Urinary bladder (tissue), 4 donors: ENCODE results near the gene BZW2. TPM values are rescaled to one million over a fixed set of nuclear protein-coding genes. Genes with fewer than 3 reads are reported as not detected.

Experiments used
- DNase-seq: peaks from one replicate; pipeline ENCODE4 v3.0.0-alpha.2; 2015; ENCODE audit errors: extremely low spot score
- H3K27ac ChIP-seq: one replicate; pipeline ENCODE4 v1.5.1; 2013; ENCODE audit warnings: low read depth, mild to moderate bottlenecking, moderate library complexity
- H3K36me3 ChIP-seq: one replicate; pipeline ENCODE4 v1.6.1; 2013; ENCODE audit warnings: mild to moderate bottlenecking, moderate library complexity; ENCODE audit not compliant: insufficient read depth
- H3K4me1 ChIP-seq: one replicate; pipeline ENCODE4 v1.6.1; 2013; ENCODE audit warnings: mild to moderate bottlenecking, moderate library complexity; ENCODE audit not compliant: insufficient read depth
- H3K4me3 ChIP-seq: one replicate; pipeline ENCODE4 v1.5.1; 2013; ENCODE audit warnings: low read depth, low read length
- WGBS: extraction: QIAGEN DNeasy Blood & Tissue Kit; methylation state at CpG from one replicate; pipeline ENCODE4 v1.1.7; 2013; 5-methylcytosine and 5-hydroxymethylcytosine counted together
- polyA plus RNA-seq: library from polyadenylated mRNA; stranded (reverse); fragments of 200-250 nt; gene quantifications from one replicate; pipeline ENCODE4 v1.2.3, GENCODE V29; 2013
- total RNA-seq: library from RNA; depleted of rRNA; stranded (reverse); fragments of >200 nt; gene quantifications from one replicate; pipeline ENCODE4 v1.2.3, GENCODE V29; 2014
- donor health status: healthy with polysubstance abuse.
- donor health status: healthy.

BZW2 gene
- total and polyA plus RNA-seq, 2 donors: 68.9 to 70.1 TPM

- 90% methylated on average over 8 of the region's 8 CpGs for WGBS
Measured at GRCh38 chr7:16697507-16698199, 51.7 kb downstream of the BZW2 start.

GRCh38 chr7:16698200-16698905 lies 52.4 kb downstream of the BZW2 start:
- H3K4me1 ChIP-seq: no peaks in the 10 kb centered on the region
- H3K4me3 ChIP-seq: no peak overlapping the region
- peaks cover 7% of the 10 kb centered on the region for H3K36me3 ChIP-seq
- no peak overlapping the region for H3K27ac ChIP-seq
- DNase-seq: no peak
- 66% methylated on average over 3 of the region's 3 CpGs for WGBS

More at GRCh38 chr7:16697507-16698199, 51.7 kb downstream of the BZW2 start:
- DNase-seq: no peak
- peaks cover 7% of the 10 kb centered on the region for H3K36me3 ChIP-seq
- no peaks in the 10 kb centered on the region for H3K4me1 ChIP-seq
- no peak overlapping the region for H3K27ac ChIP-seq
- no peak overlapping the region for H3K4me3 ChIP-seq

GRCh38 chr7:16702441-16702840 lies 56.5 kb downstream of the BZW2 start:
- DNase-seq: no peak
- Histone ChIP-seq H3K27ac (no peak overlapping the region), H3K36me3 (peaks cover 4% of the 10 kb centered on the region), H3K4me1 (no peaks in the 10 kb centered on the region), H3K4me3 (no peak overlapping the region)

- 88% methylated on average over 4 of the region's 4 CpGs for WGBS
- H3K27ac ChIP-seq: no peak overlapping the region
- peaks cover 3% of the 10 kb centered on the region for H3K36me3 ChIP-seq
- no peaks in the 10 kb centered on the region for H3K4me1 ChIP-seq
- H3K4me3 ChIP-seq: no peak overlapping the region
- no peak for DNase-seq
Measured at GRCh38 chr7:16708511-16708910, 62.5 kb downstream of the BZW2 start.

DNA sequence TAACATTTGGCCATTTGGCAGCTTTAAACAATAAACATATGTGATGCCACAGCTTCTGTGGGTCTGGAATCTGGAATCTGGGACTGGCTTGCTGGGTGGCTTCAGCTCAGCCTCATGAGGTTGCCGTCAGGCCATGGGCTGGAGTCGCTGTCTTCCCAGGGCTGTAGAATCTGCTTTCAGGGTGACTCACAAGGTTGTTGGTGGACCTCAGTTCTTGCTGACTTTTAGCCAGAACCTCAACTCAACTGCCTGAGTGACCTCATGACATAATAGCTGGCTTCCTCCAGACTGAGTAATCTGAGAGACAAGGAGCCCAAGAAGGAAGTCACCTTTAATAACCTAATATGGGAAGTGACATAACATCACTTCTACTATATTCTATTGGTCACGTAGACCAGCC lies 63.0 kb downstream of the BZW2 start:
- Histone ChIP-seq H3K4me3 (no peak overlapping the region), H3K36me3 (peaks cover 3% of the 10 kb centered on the region), H3K27ac (no peak overlapping the region), H3K4me1 (no peaks in the 10 kb centered on the region)
- DNase-seq: no peak
- 85% methylated on average over 3 of the region's 3 CpGs for WGBS

GRCh38 chr7:16710651-16711050 lies 64.7 kb downstream of the BZW2 start:
- no peak overlapping the region for H3K27ac ChIP-seq
- no peaks in the 10 kb centered on the region for H3K4me1 ChIP-seq
- H3K36me3 ChIP-seq: peaks cover 3% of the 10 kb centered on the region
- no peak for DNase-seq
- no peak overlapping the region for H3K4me3 ChIP-seq
- WGBS: 70% methylated on average over 4 of the region's 4 CpGs

GRCh38 chr7:16711730-16712129 lies 65.7 kb downstream of the BZW2 start:
- 91% methylated on average over 4 of the region's 4 CpGs for WGBS
- DNase-seq: no peak
- no peaks in the 10 kb centered on the region for H3K4me1 ChIP-seq
- H3K36me3 ChIP-seq: no peaks in the 10 kb centered on the region
- no peak overlapping the region for H3K4me3 ChIP-seq
- no peak overlapping the region for H3K27ac ChIP-seq

DNA sequence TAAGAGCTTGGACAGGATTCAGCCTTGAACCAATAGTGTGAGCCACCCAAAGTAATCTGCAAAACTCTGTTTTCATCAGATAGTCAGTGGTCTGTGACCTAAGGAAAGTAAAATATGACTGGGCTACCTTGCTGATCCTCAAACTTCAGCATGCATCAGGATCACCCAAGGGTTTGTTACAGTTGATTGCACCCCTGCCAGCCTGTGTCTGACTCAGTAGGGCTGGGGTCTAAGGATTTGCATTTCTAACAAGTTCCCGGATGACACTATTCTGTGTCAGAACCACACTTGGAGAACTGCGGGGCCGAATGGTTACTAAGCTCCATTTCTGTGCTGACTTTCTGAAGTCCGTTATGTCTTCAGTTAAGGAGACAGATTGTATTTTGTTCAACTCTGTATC lies 66.9 kb downstream of the BZW2 start:
- WGBS: 97% methylated on average over 4 of the region's 4 CpGs
- no peak overlapping the region for H3K27ac ChIP-seq
- DNase-seq: no peak

DNA sequence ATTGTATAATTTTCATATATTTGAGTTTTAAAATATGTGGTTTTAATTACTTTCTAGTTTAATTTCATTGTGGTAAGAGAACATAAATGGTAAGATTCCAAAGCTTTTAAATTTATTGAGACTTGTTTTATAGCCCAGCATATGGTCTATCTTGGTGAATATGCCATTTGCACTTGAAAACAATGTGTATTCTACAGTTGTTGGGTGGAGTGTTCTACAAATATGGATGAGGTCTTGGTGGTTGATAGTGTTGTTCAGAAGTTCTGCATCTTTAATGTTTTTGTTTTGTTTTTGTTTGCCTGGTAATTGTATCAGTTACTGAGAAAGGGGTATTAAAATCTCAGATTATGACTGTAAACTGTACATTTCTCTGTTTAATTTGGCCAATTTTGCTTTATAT lies 69.9 kb downstream of the BZW2 start:
- Histone ChIP-seq H3K36me3 (no peaks in the 10 kb centered on the region), H3K27ac (no peak overlapping the region), H3K4me3 (no peak overlapping the region), H3K4me1 (no peaks in the 10 kb centered on the region)
- no peak for DNase-seq

More for the DNA sequence above, 66.9 kb downstream of the BZW2 start:
- Histone ChIP-seq H3K4me1 (no peaks in the 10 kb centered on the region), H3K4me3 (no peak overlapping the region), H3K36me3 (no peaks in the 10 kb centered on the region)

DNA sequence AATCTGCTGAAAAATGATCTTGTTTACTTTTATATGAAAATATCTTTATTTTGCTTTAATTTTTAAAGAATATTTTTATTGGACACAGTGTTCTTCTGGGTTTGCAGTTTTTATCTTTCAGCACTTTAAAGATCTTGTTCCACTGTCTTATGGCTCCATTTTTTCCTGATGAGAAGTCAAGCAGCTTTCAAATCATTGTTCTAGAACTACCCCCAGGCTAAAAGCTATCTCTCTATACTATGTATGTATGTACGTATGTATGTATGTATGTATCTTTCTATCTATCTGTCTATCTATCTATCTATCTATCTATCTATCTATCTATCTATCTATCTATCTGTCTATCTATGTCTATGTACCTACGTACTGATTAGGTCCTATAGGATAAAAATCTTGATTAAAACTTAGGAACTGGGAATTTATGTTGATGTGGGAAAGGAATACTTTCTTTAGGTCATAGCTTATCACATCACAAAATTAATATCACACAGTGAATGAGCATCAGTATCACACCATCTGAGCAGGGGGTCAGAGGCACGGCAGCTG lies 72.2 kb downstream of the BZW2 start:
- H3K36me3 ChIP-seq: no peaks in the 10 kb centered on the region
- no peak overlapping the region for H3K27ac ChIP-seq
- DNase-seq: no peak
- H3K4me3 ChIP-seq: no peak overlapping the region
- H3K4me1 ChIP-seq: no peaks in the 10 kb centered on the region
- 93% methylated on average over 3 of the region's 3 CpGs for WGBS

GRCh38 chr7:16719699-16720098 lies 73.7 kb downstream of the BZW2 start:
- no peaks in the 10 kb centered on the region for H3K4me1 ChIP-seq
- WGBS: 97% methylated on average over 1 of the region's 1 CpG
- H3K36me3 ChIP-seq: no peaks in the 10 kb centered on the region
- H3K27ac ChIP-seq: no peak overlapping the region
- H3K4me3 ChIP-seq: no peak overlapping the region
- no peak for DNase-seq

- DNase-seq: no peak
Measured at GRCh38 chr7:16721541-16721940, 75.6 kb downstream of the BZW2 start.

DNA sequence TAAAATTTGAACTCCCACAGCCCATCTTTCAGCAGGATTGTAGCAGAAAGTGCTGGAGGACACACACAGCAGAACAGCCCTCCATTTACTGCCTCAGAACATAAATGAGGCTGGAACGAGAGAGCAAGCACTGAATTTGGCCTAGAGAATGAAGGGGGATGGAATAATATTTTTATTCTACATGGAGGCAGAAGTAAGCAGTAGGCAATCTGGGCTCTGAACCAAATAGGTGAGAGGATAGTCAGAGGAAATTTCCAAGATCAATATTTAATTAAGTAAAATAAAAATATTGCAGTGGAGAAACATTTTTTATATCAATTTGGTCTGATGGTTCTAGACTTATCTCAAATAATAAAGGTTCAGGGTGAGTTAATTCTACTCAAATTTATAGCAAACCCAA lies 78.4 kb downstream of the BZW2 start:
- no peaks in the 10 kb centered on the region for H3K36me3 ChIP-seq
- no peaks in the 10 kb centered on the region for H3K4me1 ChIP-seq
- no peak overlapping the region for H3K4me3 ChIP-seq
- 86% methylated on average over 1 of the region's 1 CpG for WGBS
- no peak overlapping the region for H3K27ac ChIP-seq
- DNase-seq: no peak

More at GRCh38 chr7:16721541-16721940, 75.6 kb downstream of the BZW2 start:
- no peaks in the 10 kb centered on the region for H3K4me1 ChIP-seq
- WGBS: 68% methylated on average over 4 of the region's 4 CpGs
- no peak overlapping the region for H3K4me3 ChIP-seq
- H3K36me3 ChIP-seq: no peaks in the 10 kb centered on the region
- H3K27ac ChIP-seq: no peak overlapping the region

DNA sequence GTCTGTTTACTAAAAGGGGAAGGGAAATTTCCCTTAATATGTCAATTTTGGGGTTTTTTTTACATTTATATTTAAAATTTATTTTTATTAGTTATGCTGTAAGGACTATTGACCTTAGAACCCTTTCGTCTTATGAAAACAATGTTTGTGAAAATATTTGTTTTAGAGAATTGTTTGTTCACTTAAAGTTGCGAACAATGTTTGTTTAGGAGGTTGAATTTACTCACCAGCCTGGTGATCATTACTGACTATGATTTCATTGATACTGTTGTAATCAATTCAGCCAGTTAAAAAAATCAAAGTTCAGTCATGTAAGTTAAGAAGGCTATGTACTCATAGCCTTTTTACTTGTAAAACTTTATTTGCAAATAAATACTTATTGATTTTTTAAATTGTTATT lies 80.2 kb downstream of the BZW2 start:
- Histone ChIP-seq H3K4me3 (no peak overlapping the region), H3K27ac (no peak overlapping the region), H3K36me3 (no peaks in the 10 kb centered on the region), H3K4me1 (no peaks in the 10 kb centered on the region)
- no peak for DNase-seq
- 87% methylated on average over 2 of the region's 2 CpGs for WGBS
